ENCODE measurements around the gene EXOC3L1. TPM values are rescaled to one million over a fixed set of nuclear protein-coding genes. Genes with fewer than 3 reads are reported as not detected.

EXOC3L1 gene
- total and polyA plus RNA-seq, 2 of the 13 experiments (the other 11 are each of a cell fraction or from before 2014, with no cell fraction given): 0.12 TPM; not detected in 1

DNA sequence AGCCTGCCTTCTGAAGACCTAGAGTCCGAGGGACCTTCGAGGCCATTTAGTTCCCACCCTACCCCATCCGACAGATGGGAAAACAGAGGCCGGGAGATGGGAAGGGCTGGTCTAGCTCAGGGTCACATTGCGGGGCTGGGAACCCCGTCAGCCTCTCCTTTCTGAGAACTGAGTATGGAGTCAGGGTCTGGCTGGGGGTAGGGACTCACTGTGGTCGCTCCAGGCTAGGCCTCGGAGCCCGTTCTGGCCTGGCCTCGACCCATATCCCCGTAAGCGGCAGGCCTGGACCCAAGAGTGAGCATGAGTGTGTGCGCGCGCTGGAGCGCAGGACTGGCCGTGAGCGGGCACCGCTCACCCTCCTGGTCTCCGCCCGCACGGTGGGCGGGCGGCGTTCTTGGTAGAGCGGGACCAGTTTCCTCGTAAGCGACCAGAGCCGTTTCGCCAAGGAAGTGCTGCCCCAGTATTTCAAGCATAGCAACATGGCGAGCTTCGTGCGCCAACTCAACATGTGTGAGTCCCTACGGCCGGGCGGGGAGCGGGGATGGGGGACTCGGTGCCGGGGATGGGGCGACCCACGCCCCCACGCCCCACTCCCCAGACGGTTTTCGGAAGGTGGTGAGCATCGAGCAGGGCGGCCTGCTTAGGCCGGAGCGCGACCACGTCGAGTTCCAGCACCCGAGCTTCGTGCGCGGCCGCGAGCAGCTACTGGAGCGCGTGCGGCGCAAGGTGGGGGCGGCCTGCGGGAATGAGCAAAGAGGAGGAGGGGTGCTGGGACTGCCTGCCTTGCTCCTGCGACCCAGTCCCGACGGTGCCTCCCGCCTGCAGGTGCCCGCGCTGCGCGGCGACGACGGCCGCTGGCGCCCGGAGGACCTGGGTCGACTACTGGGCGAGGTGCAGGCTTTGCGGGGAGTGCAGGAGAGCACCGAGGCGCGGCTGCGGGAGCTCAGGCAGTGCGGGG, 24.5 kb downstream of the EXOC3L1 start:
- Histone ChIP-seq H3K4me2 (ENCODE audit: low read depth, low read length) (peak overlapping the region; percentile 80), H4K20me1 (ENCODE audit: insufficient read depth, low read length) (no peaks in the 10 kb centered on the region), H3K4me1 (ENCODE audit: insufficient read depth, low read length) (peaks cover 47% of the 10 kb centered on the region), H3K79me2 (ENCODE audit: insufficient read depth, low read length) (no peaks in the 10 kb centered on the region), H2AFZ (ENCODE audit: low read length) (no peak overlapping the region), H3K9me3 (ENCODE audit: low read length) (no peaks in the 10 kb centered on the region), H3K36me3 (replicated peaks in 1 of 2; ENCODE audit: control insufficient read depth in 1 of 2, insufficient read depth in 2 of 2, low read length in 2 of 2) (no peaks in the 10 kb centered on the region), H3K27me3 (ENCODE audit: control insufficient read depth in 1 of 2, insufficient read depth in 2 of 2, low read length in 2 of 2) (peaks cover 9 to 40% of the 10 kb centered on the region in 2 experiments), H3K4me3 (replicated peaks in 1 of 3; ENCODE audit: insufficient read depth in 1 of 3, low read depth in 2 of 3, low read length in 3 of 3) (peak overlapping the region in 1 of 3 experiments; percentile 70; a peak in 1 of 6 replicates), H3K27ac (ENCODE audit: extremely low read length, insufficient read depth, low read length) (no peak overlapping the region), H3K9ac (ENCODE audit: insufficient read depth, low read depth, low read length) (peak overlapping the region; percentile 57; the same call in 1 of the 2 replicates)
- no TSS peak for BruUV-seq (replicated peaks)
- FAIRE-seq (no peak), ATAC-seq (no peak), DNase-seq (ENCODE audit: low spot score) (no peak)
- POLR2A ChIA-PET: no interaction called here
- in situ Hi-C loops (cut with HindIII; ENCODE audit: extremely low pct_ligation_motif_present, low pct_unique_long_range_greater_than_20kb): no loop called here
- WGBS (ENCODE audit: low lambda C conversion rate): 88% methylated on average over 77 of the region's 85 CpGs
- intact Hi-C loops (cut with micrococcal nuclease; ENCODE audit: unreplicated experiment): no loop called here
- CTCF ChIA-PET (ENCODE audit: low intra/inter-chr PET ratio, low total read pairs): no interaction called here
- no peak for TF ChIP-seq YEATS2 (CRISPR knock-in tag; IDR thresholded peaks at IDR 0.05; ENCODE audit: borderline replicate concordance)
- TF ChIP-seq, protein P1, sequence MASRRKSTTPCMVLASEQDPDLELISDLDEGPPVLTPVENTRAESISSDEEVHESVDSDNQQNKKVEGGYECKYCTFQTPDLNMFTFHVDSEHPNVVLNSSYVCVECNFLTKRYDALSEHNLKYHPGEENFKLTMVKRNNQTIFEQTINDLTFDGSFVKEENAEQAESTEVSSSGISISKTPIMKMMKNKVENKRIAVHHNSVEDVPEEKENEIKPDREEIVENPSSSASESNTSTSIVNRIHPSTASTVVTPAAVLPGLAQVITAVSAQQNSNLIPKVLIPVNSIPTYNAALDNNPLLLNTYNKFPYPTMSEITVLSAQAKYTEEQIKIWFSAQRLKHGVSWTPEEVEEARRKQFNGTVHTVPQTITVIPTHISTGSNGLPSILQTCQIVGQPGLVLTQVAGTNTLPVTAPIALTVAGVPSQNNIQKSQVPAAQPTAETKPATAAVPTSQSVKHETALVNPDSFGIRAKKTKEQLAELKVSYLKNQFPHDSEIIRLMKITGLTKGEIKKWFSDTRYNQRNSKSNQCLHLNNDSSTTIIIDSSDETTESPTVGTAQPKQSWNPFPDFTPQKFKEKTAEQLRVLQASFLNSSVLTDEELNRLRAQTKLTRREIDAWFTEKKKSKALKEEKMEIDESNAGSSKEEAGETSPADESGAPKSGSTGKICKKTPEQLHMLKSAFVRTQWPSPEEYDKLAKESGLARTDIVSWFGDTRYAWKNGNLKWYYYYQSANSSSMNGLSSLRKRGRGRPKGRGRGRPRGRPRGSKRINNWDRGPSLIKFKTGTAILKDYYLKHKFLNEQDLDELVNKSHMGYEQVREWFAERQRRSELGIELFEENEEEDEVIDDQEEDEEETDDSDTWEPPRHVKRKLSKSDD (CRISPR knock-in tag; IDR thresholded peaks at IDR 0.05; ENCODE audit: low read depth): peak; percentile 52; the same call in 1 of the 2 replicates
- no peak for TF ChIP-seq GLI4 (CRISPR knock-in tag; IDR thresholded peaks at IDR 0.05; ENCODE audit: borderline replicate concordance)
- 0 out of 2 replicates have a peak, but pooled peaks have one; percentile 15 for TF ChIP-seq ZNF501 (CRISPR knock-in tag; IDR thresholded peaks at IDR 0.05)
- TF ChIP-seq, protein P2, sequence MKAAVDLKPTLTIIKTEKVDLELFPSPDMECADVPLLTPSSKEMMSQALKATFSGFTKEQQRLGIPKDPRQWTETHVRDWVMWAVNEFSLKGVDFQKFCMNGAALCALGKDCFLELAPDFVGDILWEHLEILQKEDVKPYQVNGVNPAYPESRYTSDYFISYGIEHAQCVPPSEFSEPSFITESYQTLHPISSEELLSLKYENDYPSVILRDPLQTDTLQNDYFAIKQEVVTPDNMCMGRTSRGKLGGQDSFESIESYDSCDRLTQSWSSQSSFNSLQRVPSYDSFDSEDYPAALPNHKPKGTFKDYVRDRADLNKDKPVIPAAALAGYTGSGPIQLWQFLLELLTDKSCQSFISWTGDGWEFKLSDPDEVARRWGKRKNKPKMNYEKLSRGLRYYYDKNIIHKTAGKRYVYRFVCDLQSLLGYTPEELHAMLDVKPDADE (CRISPR knock-in tag; IDR thresholded peaks at IDR 0.05): no peak
- peak; percentile 47 for TF ChIP-seq HOXA3 (CRISPR knock-in tag; IDR thresholded peaks at IDR 0.05)
- no peak for TF ChIP-seq BRCA1 (CRISPR knock-in tag; IDR thresholded peaks at IDR 0.05)
- TF ChIP-seq, protein P3, sequence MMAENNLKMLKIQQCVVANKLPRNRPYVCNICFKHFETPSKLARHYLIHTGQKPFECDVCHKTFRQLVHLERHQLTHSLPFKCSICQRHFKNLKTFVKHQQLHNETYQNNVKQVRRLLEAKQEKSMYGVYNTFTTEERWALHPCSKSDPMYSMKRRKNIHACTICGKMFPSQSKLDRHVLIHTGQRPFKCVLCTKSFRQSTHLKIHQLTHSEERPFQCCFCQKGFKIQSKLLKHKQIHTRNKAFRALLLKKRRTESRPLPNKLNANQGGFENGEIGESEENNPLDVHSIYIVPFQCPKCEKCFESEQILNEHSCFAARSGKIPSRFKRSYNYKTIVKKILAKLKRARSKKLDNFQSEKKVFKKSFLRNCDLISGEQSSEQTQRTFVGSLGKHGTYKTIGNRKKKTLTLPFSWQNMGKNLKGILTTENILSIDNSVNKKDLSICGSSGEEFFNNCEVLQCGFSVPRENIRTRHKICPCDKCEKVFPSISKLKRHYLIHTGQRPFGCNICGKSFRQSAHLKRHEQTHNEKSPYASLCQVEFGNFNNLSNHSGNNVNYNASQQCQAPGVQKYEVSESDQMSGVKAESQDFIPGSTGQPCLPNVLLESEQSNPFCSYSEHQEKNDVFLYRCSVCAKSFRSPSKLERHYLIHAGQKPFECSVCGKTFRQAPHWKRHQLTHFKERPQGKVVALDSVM (CRISPR knock-in tag; IDR thresholded peaks at IDR 0.05): no peak
- no peak for TF ChIP-seq REL (CRISPR knock-in tag; conservative IDR thresholded peaks at IDR 0.05)
- peak; percentile 80; the same call in 1 of the 2 replicates for TF ChIP-seq KDM1A (CRISPR knock-in tag; IDR thresholded peaks at IDR 0.05)

All from HepG2 (cell line).